Measurements from ENCODE around the gene PARD3. TPM values are rescaled to one million over a fixed set of nuclear protein-coding genes. Genes with fewer than 3 reads are reported as not detected.
A peak's percentile ranks its signal among the peaks of the same experiment; 100 is the strongest.

Gene PARD3
- total RNA-seq, 1 experiment from 2014 or later = 57.4 TPM

DNA sequence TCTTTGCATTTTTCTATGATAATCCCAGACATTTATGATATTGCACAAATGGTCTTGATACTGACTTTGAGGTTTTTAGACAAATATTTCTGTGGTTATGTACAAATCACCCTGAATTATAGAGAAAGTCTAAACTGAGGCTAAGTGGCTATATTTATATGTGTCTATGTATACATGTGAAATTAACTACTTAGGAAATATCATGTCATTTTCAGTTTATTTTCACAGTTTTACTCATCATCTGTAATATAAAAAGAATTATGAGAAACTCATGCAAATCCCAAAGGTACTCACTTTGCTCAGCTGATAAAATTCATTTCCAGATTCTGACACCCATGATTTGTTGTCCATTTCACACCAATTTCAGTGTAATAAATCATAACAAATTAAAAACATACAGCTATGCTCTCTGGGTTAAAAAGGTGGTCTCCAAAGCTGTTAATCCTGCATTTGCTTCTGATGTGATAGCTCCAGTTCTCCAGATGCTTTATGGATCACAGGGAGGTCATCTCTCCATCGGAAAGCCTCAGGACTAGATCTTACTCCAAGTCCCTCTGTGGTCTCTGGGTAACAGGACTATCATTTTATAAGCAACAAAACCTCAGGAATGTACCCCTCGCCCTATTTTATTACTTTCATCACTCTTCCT is 673.9 kb downstream of the PARD3 start:
- H3K4me3 ChIP-seq = no peak overlapping the region
- DNase-seq = no peak
- no peak overlapping the region for H2AFZ ChIP-seq
- no peak for TF ChIP-seq EZH2 (IDR thresholded peaks at IDR 0.05; ENCODE audit: low read depth)
- TF ChIP-seq, protein P1, sequence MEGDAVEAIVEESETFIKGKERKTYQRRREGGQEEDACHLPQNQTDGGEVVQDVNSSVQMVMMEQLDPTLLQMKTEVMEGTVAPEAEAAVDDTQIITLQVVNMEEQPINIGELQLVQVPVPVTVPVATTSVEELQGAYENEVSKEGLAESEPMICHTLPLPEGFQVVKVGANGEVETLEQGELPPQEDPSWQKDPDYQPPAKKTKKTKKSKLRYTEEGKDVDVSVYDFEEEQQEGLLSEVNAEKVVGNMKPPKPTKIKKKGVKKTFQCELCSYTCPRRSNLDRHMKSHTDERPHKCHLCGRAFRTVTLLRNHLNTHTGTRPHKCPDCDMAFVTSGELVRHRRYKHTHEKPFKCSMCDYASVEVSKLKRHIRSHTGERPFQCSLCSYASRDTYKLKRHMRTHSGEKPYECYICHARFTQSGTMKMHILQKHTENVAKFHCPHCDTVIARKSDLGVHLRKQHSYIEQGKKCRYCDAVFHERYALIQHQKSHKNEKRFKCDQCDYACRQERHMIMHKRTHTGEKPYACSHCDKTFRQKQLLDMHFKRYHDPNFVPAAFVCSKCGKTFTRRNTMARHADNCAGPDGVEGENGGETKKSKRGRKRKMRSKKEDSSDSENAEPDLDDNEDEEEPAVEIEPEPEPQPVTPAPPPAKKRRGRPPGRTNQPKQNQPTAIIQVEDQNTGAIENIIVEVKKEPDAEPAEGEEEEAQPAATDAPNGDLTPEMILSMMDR (conservative IDR thresholded peaks at IDR 0.05) = no peak
- no peaks in the 10 kb centered on the region for H3F3A ChIP-seq (ENCODE audit: insufficient read depth, low read depth)
- H4K20me1 ChIP-seq (ENCODE audit: insufficient read depth) = no peaks in the 10 kb centered on the region
- no TSS peak for BruUV-seq (replicated peaks)
- H3K36me3 ChIP-seq (ENCODE audit: low read depth) = no peaks in the 10 kb centered on the region
- CTCF ChIA-PET = no interaction called here
- no peaks in the 10 kb centered on the region for H3K27me3 ChIP-seq (ENCODE audit: insufficient read depth, low read depth)
- H3K4me2 ChIP-seq = no peak overlapping the region
- no peaks in the 10 kb centered on the region for H3K4me1 ChIP-seq (replicated peaks; ENCODE audit: insufficient read depth)
- intact Hi-C loops (cut with micrococcal nuclease; ENCODE audit: unreplicated experiment) = no loop called here
- no peaks in the 10 kb centered on the region for H3K9me2 ChIP-seq (ENCODE audit: insufficient read depth)
- no peaks in the 10 kb centered on the region for H3K79me2 ChIP-seq (ENCODE audit: low read depth)
- H3K27ac ChIP-seq = no peak overlapping the region
- H3K9me3 ChIP-seq (ENCODE audit: insufficient read depth, low read depth) = no peaks in the 10 kb centered on the region
- POLR2A ChIA-PET (ENCODE audit: unreplicated experiment) = no interaction called here

DNA sequence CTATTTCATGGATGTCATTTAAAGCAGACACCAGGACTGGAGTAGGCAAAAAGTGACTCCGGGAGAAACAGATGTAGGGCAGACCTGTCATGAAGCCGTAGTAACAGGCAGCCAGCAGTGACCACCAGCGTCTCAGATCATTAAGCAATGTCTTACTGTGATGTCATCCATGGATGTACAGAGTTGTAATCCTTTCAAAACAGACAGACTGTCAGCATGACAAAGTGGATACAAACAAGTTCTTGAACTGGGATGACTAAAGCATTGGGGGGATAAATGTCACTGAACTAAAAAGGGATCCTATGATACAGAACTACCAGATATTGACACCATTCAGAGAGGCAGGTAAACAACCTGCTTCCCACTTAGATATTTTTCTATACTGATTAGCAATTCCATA is 675.5 kb downstream of the PARD3 start:
- H2AFZ ChIP-seq = no peak overlapping the region
- H3F3A ChIP-seq (ENCODE audit: insufficient read depth, low read depth) = no peaks in the 10 kb centered on the region
- no peaks in the 10 kb centered on the region for H3K27me3 ChIP-seq (ENCODE audit: insufficient read depth, low read depth)
- H3K4me3 ChIP-seq = no peak overlapping the region
- DNase-seq = no peak
- H3K9me2 ChIP-seq (ENCODE audit: insufficient read depth) = no peaks in the 10 kb centered on the region
- no TSS peak for BruUV-seq (replicated peaks)
- H3K4me2 ChIP-seq = no peak overlapping the region
- no peaks in the 10 kb centered on the region for H4K20me1 ChIP-seq (ENCODE audit: insufficient read depth)
- ChIA-PET CTCF (no interaction called here), POLR2A (ENCODE audit: unreplicated experiment) (no interaction called here)
- H3K27ac ChIP-seq = no peak overlapping the region
- TF ChIP-seq EZH2 (IDR thresholded peaks at IDR 0.05; ENCODE audit: low read depth) = no peak
- TF ChIP-seq, protein P1 (conservative IDR thresholded peaks at IDR 0.05) = no peak
- H3K9me3 ChIP-seq (ENCODE audit: insufficient read depth, low read depth) = no peaks in the 10 kb centered on the region
- H3K4me1 ChIP-seq (replicated peaks; ENCODE audit: insufficient read depth) = no peaks in the 10 kb centered on the region
- no peaks in the 10 kb centered on the region for H3K79me2 ChIP-seq (ENCODE audit: low read depth)
- intact Hi-C loops (cut with micrococcal nuclease; ENCODE audit: unreplicated experiment) = no loop called here
- H3K36me3 ChIP-seq (ENCODE audit: low read depth) = no peaks in the 10 kb centered on the region

DNA sequence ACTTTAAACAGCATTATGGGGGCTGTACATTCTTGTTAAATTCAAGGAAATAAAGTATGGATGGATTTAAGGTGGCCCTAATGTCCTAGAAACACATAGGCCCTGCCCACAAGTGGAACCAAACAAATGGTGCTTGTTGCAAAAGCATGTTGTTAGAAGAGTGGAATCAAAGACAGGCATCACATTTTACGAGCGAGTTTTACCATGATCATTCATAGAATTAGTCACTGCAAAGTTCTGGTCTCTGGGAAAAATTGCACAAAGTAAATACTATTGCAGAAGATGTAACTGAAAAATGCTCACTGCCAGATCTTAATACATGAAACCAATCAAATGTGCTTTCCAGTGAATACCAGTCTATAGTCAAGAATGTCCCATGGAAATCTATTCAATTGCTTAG is 677.1 kb downstream of the PARD3 start:
- H3K27me3 ChIP-seq (ENCODE audit: insufficient read depth, low read depth) = no peaks in the 10 kb centered on the region
- BruUV-seq (replicated peaks) = no TSS peak
- intact Hi-C loops (cut with micrococcal nuclease; ENCODE audit: unreplicated experiment) = no loop called here
- no peaks in the 10 kb centered on the region for H3K79me2 ChIP-seq (ENCODE audit: low read depth)
- H3F3A ChIP-seq (ENCODE audit: insufficient read depth, low read depth) = no peaks in the 10 kb centered on the region
- H3K4me1 ChIP-seq (replicated peaks; ENCODE audit: insufficient read depth) = no peaks in the 10 kb centered on the region
- no peaks in the 10 kb centered on the region for H4K20me1 ChIP-seq (ENCODE audit: insufficient read depth)
- ChIA-PET POLR2A (ENCODE audit: unreplicated experiment) (no interaction called here), CTCF (no interaction called here)
- no peaks in the 10 kb centered on the region for H3K9me3 ChIP-seq (ENCODE audit: insufficient read depth, low read depth)
- no peak overlapping the region for H3K4me3 ChIP-seq
- DNase-seq = peak in 1 of 2 experiments; percentile 48
- no peaks in the 10 kb centered on the region for H3K9me2 ChIP-seq (ENCODE audit: insufficient read depth)
- H3K27ac ChIP-seq = no peak overlapping the region
- H3K36me3 ChIP-seq (ENCODE audit: low read depth) = no peaks in the 10 kb centered on the region
- no peak overlapping the region for H2AFZ ChIP-seq
- TF ChIP-seq, protein P1 (conservative IDR thresholded peaks at IDR 0.05) = no peak
- TF ChIP-seq EZH2 (IDR thresholded peaks at IDR 0.05; ENCODE audit: low read depth) = no peak
- H3K4me2 ChIP-seq = no peak overlapping the region
